GM23248 (cell line): ENCODE results near the gene SMIM45.
A peak's percentile ranks its signal among the peaks of the same experiment; 100 is the strongest.

Experiments used
- DNase-seq: peaks from one replicate; pipeline ENCODE4 v3.0.0-alpha.2; 2015
- H2AFZ ChIP-seq: fragments of 200-600 bp; sonication (generic); 2 replicates; pipeline ENCODE4 v1.6.1; 2016; ENCODE audit warnings: antibody characterized with exemption
- H3F3A ChIP-seq: fragments of 200-600 bp; sonication (generic); 2 replicates; pipeline ENCODE4 v1.6.1; 2016; ENCODE audit warnings: mild to moderate bottlenecking, antibody characterized with exemption, mixed run types; ENCODE audit not compliant: insufficient read depth
- H3K27ac ChIP-seq: fragments of 200-600 bp; sonication (generic); 2 replicates; pipeline ENCODE4 v1.5.1; 2016; ENCODE audit warnings: mild to moderate bottlenecking
- H3K27me3 ChIP-seq: fragments of 200-600 bp; sonication (generic); replicated peaks from 2 replicates; pipeline ENCODE4 v1.6.1; 2016; ENCODE audit warnings: mild to moderate bottlenecking; ENCODE audit not compliant: insufficient read depth
- H3K36me3 ChIP-seq: fragments of 200-600 bp; sonication (generic); 2 replicates; pipeline ENCODE4 v1.6.1; 2016; ENCODE audit warnings: low read depth, mild to moderate bottlenecking
- H3K4me1 ChIP-seq: fragments of 200-600 bp; sonication (generic); 2 replicates; pipeline ENCODE4 v1.6.1; 2016; ENCODE audit warnings: mild to moderate bottlenecking; ENCODE audit not compliant: insufficient read depth
- H3K4me2 ChIP-seq: fragments of 200-600 bp; sonication (generic); one replicate; pipeline ENCODE4 v1.6.1; 2016; ENCODE audit warnings: mild to moderate bottlenecking; ENCODE audit not compliant: unreplicated experiment
- H3K4me3 ChIP-seq: fragments of 200-600 bp; sonication (generic); 2 replicates; pipeline ENCODE4 v1.5.1; 2016; ENCODE audit warnings: mild to moderate bottlenecking
- H3K79me2 ChIP-seq: fragments of 200-600 bp; sonication (generic); 2 replicates; pipeline ENCODE4 v1.6.1; 2016; ENCODE audit warnings: mild to moderate bottlenecking; ENCODE audit not compliant: insufficient read depth
- H3K9ac ChIP-seq: fragments of 200-600 bp; sonication (generic); 2 replicates; pipeline ENCODE4 v1.6.1; 2016; ENCODE audit warnings: mild to moderate bottlenecking
- H3K9me2 ChIP-seq: fragments of 200-600 bp; sonication (generic); 2 replicates; pipeline ENCODE4 v1.6.1; 2016; ENCODE audit warnings: mixed run types, mild to moderate bottlenecking, moderate library complexity; ENCODE audit not compliant: insufficient read depth
- H3K9me3 ChIP-seq: fragments of 200-600 bp; sonication (generic); one replicate; pipeline ENCODE4 v1.6.1; 2017; ENCODE audit warnings: low read depth
- H4K20me1 ChIP-seq: fragments of 200-600 bp; sonication (generic); 2 replicates; pipeline ENCODE4 v1.6.0; 2016; ENCODE audit not compliant: insufficient read depth
- EZH2 ChIP-seq: fragments of 200-600 bp; sonication (generic); IDR thresholded peaks from 2 replicates; pipeline ENCODE4 v1.6.1; 2018; ENCODE audit warnings: antibody characterized with exemption, mild to moderate bottlenecking; ENCODE audit not compliant: insufficient read depth, poor library complexity, severe bottlenecking
- EZH2phosphoT487 ChIP-seq: fragments of 200-600 bp; sonication (generic); IDR thresholded peaks from 2 replicates; pipeline ENCODE4 v1.6.1; 2018; ENCODE audit warnings: antibody characterized with exemption, moderate library complexity, mild to moderate bottlenecking, low read depth; ENCODE audit not compliant: insufficient read depth
- WGBS, 2 experiments: methylation state at CpG; one replicate each; pipeline ENCODE4 v1.1.6; 2015 to 2017; ENCODE audit warnings: low lambda C conversion rate in 2 of 2, low coverage in 1 of 2; ENCODE audit errors: missing lambda C conversion rate in 2 of 2; 5-methylcytosine and 5-hydroxymethylcytosine counted together
- in situ Hi-C: fragments of 300-500 bp; cut with MboI; formaldehyde crosslinking; loops from 2 replicates; pipeline ENCODE4 v1.15.0; 2020

The SMIM45 gene

GRCh38 chr22:41940832-41941765 lies 10.9 kb upstream of the SMIM45 start:
- DNase-seq = peak; percentile 95
- Histone ChIP-seq H3K27ac (peak overlapping the region; percentile 90), H3K9me2 (no peaks in the 10 kb centered on the region), H3K4me1 (peaks cover 11% of the 10 kb centered on the region), H3K27me3 (no peaks in the 10 kb centered on the region), H3K79me2 (peaks cover 8% of the 10 kb centered on the region; the same call in 1 of the 2 replicates), H3K4me2 (peak overlapping the region; percentile 11), H3K4me3 (no peak overlapping the region), H4K20me1 (no peaks in the 10 kb centered on the region), H3K9me3 (no peaks in the 10 kb centered on the region), H2AFZ (peak overlapping the region; percentile 62), H3F3A (peaks cover 23% of the 10 kb centered on the region), H3K36me3 (no peaks in the 10 kb centered on the region), H3K9ac (peak overlapping the region; percentile 67)
- in situ Hi-C loops = loop anchor here (10.0 kb wide), 1 partner anchor 246 kb away; the partner anchor contains the start of gene MEI1
- 29 to 30% methylated on average over 13 of the region's 13 CpGs for WGBS, 2 experiments
- TF ChIP-seq EZH2phosphoT487 (no peak), EZH2 (no peak)

- Histone ChIP-seq H3K79me2 (peaks cover 10% of the 10 kb centered on the region; the same call in 1 of the 2 replicates), H2AFZ (no peak overlapping the region)
- WGBS, 2 experiments = 76 to 78% methylated on average over 9 of the region's 9 CpGs
Measured at GRCh38 chr22:41943661-41944209, 8.2 kb upstream of the SMIM45 start.

GRCh38 chr22:41946629-41947423 lies 5.1 kb upstream of the SMIM45 start, which contains the start of gene CENPM:
CENPM (minus strand) TSS chr22:41947152; CDS start chr22:41947076, 76 bp downstream.
- Histone ChIP-seq H3K4me1 (peaks cover 7% of the 10 kb centered on the region), H3K9me3 (no peaks in the 10 kb centered on the region), H4K20me1 (no peaks in the 10 kb centered on the region), H3K4me3 (peak within 1 kb of the TSS; percentile 81), H3K27me3 (no peaks in the 10 kb centered on the region), H3K36me3 (no peaks in the 10 kb centered on the region), H2AFZ (peak within 1 kb of the TSS; percentile 91), H3K9ac (peak within 1 kb of the TSS; percentile 76), H3K79me2 (peaks cover 10% of the 10 kb centered on the region; the same call in 1 of the 2 replicates), H3F3A (peaks cover 3% of the 10 kb centered on the region), H3K27ac (0 out of 2 replicates have a peak within 1 kb of the TSS, but pooled peaks have one; percentile 6), H3K4me2 (peak within 1 kb of the TSS; percentile 96), H3K9me2 (no peaks in the 10 kb centered on the region)
- in situ Hi-C loops = loop anchor here (10.0 kb wide), 1 partner anchor 252 kb away; the partner anchor contains the start of gene MEI1
- peak; percentile 97 for DNase-seq
- no peak for TF ChIP-seq EZH2phosphoT487
- TF ChIP-seq EZH2 = no peak
- WGBS, 2 experiments = 1 to 2% methylated on average over 46 to 51 of the region's 56 CpGs

More at GRCh38 chr22:41943661-41944209, 8.2 kb upstream of the SMIM45 start:
- DNase-seq = peak; percentile 69
- H3K4me1 ChIP-seq = peaks cover 11% of the 10 kb centered on the region
- H4K20me1 ChIP-seq = no peaks in the 10 kb centered on the region
- H3K4me3 ChIP-seq = no peak overlapping the region
- H3K9ac ChIP-seq = no peak overlapping the region
- TF ChIP-seq EZH2phosphoT487 (no peak), EZH2 (no peak)
- no peak overlapping the region for H3K27ac ChIP-seq
- no peaks in the 10 kb centered on the region for H3K27me3 ChIP-seq
- H3K9me2 ChIP-seq = no peaks in the 10 kb centered on the region
- peaks cover 23% of the 10 kb centered on the region for H3F3A ChIP-seq
- no peak overlapping the region for H3K4me2 ChIP-seq
- H3K9me3 ChIP-seq = no peaks in the 10 kb centered on the region
- H3K36me3 ChIP-seq = no peaks in the 10 kb centered on the region
- in situ Hi-C loops = loop anchor here (10.0 kb wide), 1 partner anchor 249 kb away; the partner anchor contains the start of gene MEI1
